Activated naive CD8-positive, alpha-beta T cell (primary cell): ENCODE results near the gene CFAP44.

Experiments
- H3K27ac Mint-ChIP-seq: one replicate; pipeline ENCODE4 v1.8.0; 2021; ENCODE audit warnings: mixed read lengths
- H3K27me3 Mint-ChIP-seq: one replicate; pipeline ENCODE4 v1.8.0; 2021; ENCODE audit warnings: mixed read lengths
- H3K36me3 Mint-ChIP-seq: one replicate; pipeline ENCODE4 v1.8.0; 2021; ENCODE audit warnings: mixed read lengths
- H3K4me1 Mint-ChIP-seq: one replicate; pipeline ENCODE4 v1.8.0; 2021; ENCODE audit warnings: low read depth, mixed read lengths
- H3K4me3 Mint-ChIP-seq: one replicate; pipeline ENCODE4 v1.8.0; 2021; ENCODE audit warnings: mild to moderate bottlenecking, mixed read lengths
- H3K9me3 Mint-ChIP-seq: one replicate; pipeline ENCODE4 v1.8.0; 2021; ENCODE audit warnings: low read depth, mixed read lengths

CFAP44 gene

GRCh38 chr3:113428581-113428980 lies 12.7 kb downstream of the CFAP44 start:
- no peaks in the 10 kb centered on the region for H3K27me3 Mint-ChIP-seq
- H3K4me3 Mint-ChIP-seq: no peak overlapping the region
- H3K9me3 Mint-ChIP-seq: peaks cover 28% of the 10 kb centered on the region
- no peak overlapping the region for H3K27ac Mint-ChIP-seq
- H3K4me1 Mint-ChIP-seq: no peaks in the 10 kb centered on the region
- peaks cover 66% of the 10 kb centered on the region for H3K36me3 Mint-ChIP-seq

GRCh38 chr3:113423699-113424098 lies 17.6 kb downstream of the CFAP44 start:
- H3K27ac Mint-ChIP-seq: no peak overlapping the region
- no peaks in the 10 kb centered on the region for H3K27me3 Mint-ChIP-seq
- H3K4me1 Mint-ChIP-seq: no peaks in the 10 kb centered on the region
- H3K9me3 Mint-ChIP-seq: peaks cover 32% of the 10 kb centered on the region
- peaks cover 63% of the 10 kb centered on the region for H3K36me3 Mint-ChIP-seq
- no peak overlapping the region for H3K4me3 Mint-ChIP-seq

- H3K4me3 Mint-ChIP-seq: no peak overlapping the region
- no peak overlapping the region for H3K27ac Mint-ChIP-seq
- H3K27me3 Mint-ChIP-seq: no peaks in the 10 kb centered on the region
- H3K36me3 Mint-ChIP-seq: peaks cover 45% of the 10 kb centered on the region
- peaks cover 15% of the 10 kb centered on the region for H3K9me3 Mint-ChIP-seq
- H3K4me1 Mint-ChIP-seq: no peaks in the 10 kb centered on the region
Observed at GRCh38 chr3:113421082-113421481, 20.2 kb downstream of the CFAP44 start.

- Mint-ChIP-seq H3K9me3 (peaks cover 13% of the 10 kb centered on the region), H3K36me3 (peaks cover 24% of the 10 kb centered on the region), H3K4me1 (no peaks in the 10 kb centered on the region), H3K4me3 (no peak overlapping the region), H3K27ac (no peak overlapping the region), H3K27me3 (no peaks in the 10 kb centered on the region)
Observed at GRCh38 chr3:113409676-113410075, 31.6 kb downstream of the CFAP44 start.

GRCh38 chr3:113405180-113405579 lies 36.1 kb downstream of the CFAP44 start:
- peaks cover 23% of the 10 kb centered on the region for H3K36me3 Mint-ChIP-seq
- no peaks in the 10 kb centered on the region for H3K27me3 Mint-ChIP-seq

GRCh38 chr3:113404637-113405036 lies 36.7 kb downstream of the CFAP44 start:
- H3K4me1 Mint-ChIP-seq: no peaks in the 10 kb centered on the region
- H3K9me3 Mint-ChIP-seq: no peaks in the 10 kb centered on the region
- H3K27ac Mint-ChIP-seq: no peak overlapping the region
- peaks cover 23% of the 10 kb centered on the region for H3K36me3 Mint-ChIP-seq
- no peak overlapping the region for H3K4me3 Mint-ChIP-seq
- no peaks in the 10 kb centered on the region for H3K27me3 Mint-ChIP-seq

More at GRCh38 chr3:113405180-113405579, 36.1 kb downstream of the CFAP44 start:
- Mint-ChIP-seq H3K4me1 (no peaks in the 10 kb centered on the region), H3K4me3 (no peak overlapping the region), H3K9me3 (no peaks in the 10 kb centered on the region), H3K27ac (no peak overlapping the region)
